ENCODE measurements around the gene RNF10.
"Not testable (repeated sequence)": the region's sequence is repeated elsewhere in the genome, so short reads cannot be mapped to it uniquely, and the experiment has no call there.

The RNF10 gene

GRCh38 chr12:120581998-120582397 lies 47.8 kb downstream of the RNF10 start:
- no peak for DNase-seq

DNA sequence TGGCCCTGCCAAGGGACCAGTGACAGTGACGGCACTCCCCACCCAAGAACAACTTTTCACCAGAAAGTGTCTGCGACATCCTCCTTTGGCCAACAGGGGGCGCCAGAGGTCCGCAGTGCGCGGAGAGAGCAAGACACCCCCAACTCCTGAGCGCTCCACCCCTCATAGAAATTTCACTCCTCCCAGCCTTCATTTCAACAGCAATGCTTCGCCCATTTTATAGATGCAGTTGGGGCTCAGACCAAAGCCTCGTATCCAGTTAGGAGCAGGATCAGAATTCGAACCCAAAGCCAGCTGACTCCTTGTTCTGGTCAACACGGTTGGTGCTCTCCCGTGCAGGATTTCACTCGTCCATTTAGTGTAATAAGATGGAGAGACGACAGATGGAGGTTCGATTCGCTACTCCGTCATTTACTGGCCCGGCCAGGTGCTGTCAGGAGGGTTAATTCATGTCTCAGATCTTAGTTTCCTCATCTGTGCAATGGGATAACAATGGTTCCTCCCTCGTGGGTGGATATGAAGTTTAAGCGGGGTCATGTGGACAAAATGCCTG lies 49.4 kb downstream of the RNF10 start:
- peak; percentile 79 for DNase-seq

DNA sequence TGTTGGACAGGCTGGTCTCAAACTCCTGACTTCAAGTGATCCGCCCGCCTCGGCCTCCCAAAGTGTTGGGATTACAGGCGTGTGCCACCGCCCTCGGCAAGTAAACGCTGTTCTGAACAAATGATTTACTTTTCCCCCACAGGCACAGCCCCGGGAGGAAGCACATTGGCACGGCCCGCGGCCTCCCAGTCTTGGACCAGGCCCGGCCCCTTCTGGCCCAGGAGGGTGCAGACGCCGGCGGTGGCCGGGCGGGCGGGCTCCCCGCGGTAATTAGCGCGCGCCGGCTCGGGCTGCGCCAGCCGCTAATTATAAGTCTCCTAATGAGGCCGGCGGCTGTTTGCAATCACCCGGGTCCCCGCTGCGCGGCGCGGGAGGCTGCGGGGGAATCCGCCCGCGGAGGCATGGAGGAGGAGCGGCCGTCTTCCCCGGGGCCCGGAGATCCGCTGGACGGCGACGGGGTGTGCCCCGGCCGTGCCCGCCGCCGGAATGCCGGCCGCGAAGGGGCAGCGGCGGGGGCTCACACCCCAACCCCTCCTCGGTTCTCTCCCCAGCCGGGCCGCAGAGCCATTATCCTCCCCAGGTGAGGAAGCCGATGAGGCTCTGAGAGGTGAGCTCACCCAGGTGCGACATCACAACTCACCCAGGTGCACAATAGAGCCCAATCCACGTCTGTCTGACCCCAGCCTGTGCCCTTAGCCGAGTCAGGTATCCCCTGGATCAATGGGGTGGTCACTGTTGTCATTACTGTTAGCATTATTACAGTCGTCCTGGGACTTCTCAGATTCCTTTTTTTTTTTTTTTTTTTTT lies 50.4 kb downstream of the RNF10 start:
- DNase-seq, result peak; percentile 36

DNA sequence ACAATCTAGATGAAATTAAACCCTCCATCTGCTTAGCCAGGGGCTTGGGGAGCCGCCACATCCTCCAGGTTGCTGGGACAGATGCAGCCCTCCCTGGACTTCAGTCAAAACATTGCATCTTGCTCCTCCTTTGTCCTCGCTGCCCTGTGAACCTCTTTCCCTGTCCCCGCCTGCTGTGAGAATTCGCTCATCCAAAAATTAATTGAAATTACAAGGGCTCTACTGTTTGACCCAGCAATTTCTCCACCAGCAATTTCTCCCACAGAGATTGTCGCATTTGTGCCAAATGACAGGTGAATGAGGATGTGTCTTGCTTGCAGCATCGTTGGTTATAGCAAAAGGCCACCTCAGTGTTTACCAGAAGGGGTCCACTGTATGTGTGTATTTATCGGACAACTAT lies 52.0 kb downstream of the RNF10 start:
- no peak for DNase-seq

DNA sequence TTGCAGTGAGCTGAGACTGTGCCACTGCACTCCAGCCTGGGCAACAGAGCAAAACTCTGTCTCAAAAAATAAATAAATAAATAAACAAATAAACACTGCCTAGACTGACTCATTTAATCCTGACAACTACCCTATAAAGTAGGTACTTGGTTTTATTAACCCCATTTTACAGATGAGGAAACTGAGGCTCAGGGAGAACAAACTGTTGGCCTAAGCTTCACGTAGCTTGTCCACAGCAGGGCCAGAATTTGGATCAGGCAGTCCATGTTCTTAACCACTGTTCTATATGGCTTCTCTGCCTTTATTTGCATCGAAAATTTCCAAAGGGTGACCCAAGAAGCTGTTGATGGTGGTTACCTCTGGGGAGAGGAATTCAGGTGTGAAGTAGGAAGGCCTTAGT lies 52.7 kb downstream of the RNF10 start:
- DNase-seq, result no peak

DNA sequence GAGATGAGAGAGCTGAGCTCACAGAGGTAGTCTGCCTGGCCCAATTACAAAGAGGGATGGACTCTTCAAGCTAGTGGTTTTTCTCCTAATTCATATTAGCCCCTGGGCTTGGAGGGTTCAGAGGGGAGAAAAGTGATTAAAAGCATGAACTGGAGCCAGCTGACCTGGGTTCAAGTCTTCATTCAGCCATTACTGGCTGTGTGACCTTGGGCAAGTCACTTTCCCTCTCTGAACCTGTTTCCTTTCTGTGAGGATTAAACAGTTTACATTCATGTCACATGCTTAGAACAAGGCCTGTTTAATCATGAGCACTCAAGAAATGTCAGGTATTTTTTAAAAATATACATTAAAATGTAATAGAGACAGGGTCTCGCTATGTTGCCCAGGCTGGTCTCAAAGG lies 54.2 kb downstream of the RNF10 start:
- no peak for DNase-seq

DNA sequence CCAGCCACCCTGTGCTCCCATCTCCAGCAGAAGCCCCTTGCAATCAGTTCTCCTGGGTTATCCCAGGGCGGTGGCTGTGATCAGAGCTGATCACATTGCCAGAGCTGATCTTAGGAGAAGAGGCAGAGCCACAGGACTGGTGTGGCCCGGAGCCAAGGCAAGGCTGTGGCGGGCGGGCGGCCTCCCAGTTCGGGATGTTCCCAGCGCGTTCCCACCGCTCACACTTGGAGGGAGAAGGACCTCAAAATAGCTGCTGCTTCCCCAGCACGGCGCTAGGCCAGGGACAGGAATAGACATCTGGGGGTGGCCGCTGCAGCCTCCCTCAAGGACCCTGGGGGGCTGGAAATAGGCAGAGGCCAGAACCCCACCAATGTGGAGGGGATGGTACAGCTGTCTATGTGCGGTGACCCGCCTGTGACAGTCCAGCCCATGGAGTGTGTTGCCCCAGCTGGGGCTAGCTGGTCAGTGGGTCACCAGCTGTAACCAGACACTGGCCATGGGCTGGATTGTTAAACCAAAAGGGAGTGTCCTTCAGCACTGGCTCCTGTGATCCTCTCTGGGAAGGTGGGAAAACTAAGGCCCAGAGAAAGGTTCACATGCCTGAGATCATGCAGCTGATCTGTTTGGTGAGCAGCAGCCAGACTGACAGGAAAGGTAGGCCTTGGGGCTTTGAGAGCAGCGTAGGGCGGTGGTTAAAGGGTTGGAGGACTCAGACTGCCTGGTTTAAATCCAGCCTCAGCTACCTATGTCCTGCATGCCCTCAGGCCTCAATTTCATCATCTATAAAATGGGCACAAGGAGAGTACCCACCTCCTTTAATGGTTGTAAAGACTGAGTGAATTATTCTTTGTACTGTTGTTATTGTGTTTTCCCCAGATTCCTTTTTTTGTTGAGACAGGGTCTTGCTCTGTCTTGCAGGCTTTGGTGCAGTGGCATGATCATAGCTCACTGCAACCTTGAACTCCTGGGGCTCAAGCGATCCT lies 55.1 kb downstream of the RNF10 start:
- DNase-seq, result no peak

DNA sequence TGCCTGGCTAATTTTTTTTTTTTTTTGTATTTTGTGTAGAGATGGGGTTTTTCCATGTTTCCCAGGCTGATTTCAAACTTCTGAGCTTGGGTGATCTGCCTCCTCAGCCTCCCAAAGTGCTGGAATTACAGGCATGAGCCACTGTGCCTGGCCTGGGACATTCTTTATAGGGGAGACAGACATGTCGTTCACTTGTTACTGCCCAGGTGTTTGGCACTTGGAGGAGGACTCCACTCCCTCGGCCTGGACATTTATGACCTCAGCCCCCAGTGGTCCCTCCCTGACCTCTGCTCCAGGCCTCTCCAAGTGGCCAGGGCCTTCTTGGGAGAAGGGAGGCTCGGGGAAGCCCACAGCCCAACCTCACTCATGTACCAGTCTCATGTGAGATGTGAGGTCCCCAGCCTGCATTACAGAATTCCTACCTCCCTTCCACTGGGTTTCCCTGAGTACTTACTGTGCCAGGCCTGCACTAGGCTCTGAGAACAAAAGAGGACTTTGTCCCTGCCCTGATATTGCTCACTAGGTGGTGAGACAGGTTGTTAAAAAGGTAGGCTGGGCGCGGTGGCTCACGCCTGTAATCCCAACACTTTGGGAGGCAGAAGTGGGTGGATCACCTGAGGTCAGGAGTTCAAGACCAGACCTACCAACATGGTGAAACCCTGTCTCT lies 56.7 kb downstream of the RNF10 start:
- DNase-seq, result no peak

DNA sequence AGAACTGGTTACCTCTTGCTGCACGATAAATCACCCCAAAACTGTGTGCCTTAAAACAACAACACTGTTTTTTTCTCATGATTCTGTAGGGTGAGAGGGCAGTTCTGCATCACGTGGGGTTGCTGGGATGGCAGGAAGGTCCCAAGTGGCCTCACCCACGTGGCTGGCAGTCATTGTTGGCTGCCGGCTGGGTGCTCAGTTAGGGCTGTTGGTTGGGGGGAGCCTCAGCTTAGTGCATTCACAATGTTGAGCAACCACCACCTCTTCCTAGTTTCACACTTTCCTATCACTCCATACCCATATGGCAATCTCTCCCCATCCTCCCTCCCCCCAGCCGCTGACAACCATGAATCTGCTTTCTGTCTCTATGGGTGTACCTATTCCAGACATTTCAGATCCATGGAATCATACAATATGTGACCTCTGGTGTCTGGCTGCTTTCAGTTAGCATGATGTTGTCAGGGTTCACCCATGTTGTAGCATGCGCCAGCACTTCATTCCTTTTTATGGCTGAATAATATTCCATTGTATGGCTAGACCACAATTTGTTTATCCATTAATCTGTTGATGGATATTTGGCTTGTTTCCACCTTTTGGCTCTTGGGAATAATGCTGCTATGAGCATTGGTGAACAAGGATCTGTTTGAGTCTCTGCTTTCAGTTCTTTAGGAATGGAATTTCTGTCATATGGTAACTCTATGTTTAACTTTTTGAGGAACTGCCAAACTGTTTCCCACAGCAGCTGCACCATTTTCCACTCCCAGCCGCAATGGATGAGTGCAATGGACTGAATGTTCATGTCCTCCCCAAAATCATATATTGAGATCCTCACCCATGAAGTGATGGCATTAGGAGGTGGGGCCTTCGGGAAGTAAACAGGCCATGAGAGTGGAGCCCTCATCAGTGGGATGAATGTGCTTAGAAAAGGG lies 58.2 kb downstream of the RNF10 start:
- DNase-seq, result no peak

DNA sequence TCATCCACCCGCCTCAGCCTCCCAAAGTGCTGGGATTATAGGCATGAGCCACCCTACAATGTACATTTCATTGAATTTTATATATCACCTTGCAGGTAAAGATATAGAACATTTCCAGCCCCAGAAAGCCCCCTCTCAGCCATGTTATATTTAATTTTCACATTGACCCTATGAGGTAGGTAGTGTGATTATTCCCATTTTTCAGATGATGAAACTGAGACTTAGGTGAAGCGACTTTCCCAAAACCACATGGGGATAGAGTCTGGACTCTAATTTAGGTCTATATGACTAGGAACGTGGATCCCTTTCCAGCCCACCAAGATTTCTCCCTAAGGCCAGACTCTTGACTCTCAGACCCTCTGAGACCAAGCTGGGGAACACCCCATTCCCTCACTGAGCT lies 62.7 kb downstream of the RNF10 start:
- no peak for DNase-seq

- DNase-seq, result no peak
Measured at GRCh38 chr12:120597861-120598260, 63.7 kb downstream of the RNF10 start.

DNA sequence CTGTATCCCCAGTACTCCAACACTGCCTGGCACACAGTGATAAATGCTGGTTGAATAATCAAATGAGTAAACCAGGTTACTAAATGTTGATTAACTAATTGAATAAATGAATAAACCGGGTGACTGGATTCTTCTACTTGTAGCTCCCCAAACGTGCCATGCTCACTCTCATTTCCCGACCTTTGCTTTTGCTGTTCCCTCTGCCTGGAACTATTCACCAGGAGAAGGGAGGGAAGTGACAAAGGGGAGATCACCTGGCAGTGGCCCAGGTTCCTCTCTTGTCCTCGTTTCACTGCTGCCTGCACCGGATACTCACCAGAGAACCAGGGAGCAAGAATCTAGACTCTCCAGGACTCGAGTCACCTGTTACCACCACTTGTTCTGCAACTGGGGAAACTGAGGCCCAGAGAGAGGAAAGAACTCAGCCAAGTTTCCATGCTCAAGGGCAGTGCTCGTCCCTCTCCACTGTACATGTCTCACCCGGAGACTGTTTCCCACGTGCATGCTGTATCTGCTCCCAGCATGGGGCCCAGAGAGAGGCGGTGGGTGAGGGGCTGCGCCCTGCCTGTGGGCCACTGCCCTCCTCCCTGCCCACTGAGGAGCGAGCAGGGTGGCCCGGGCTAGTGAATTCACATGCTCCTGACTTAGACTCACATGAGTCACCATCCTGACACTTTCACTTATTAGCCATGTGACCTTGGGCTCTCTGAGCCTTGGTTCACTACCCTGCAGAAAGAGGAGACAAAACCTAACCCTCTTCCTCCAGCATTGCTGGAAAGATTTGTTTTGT lies 64.7 kb downstream of the RNF10 start:
- DNase-seq, result no peak

DNA sequence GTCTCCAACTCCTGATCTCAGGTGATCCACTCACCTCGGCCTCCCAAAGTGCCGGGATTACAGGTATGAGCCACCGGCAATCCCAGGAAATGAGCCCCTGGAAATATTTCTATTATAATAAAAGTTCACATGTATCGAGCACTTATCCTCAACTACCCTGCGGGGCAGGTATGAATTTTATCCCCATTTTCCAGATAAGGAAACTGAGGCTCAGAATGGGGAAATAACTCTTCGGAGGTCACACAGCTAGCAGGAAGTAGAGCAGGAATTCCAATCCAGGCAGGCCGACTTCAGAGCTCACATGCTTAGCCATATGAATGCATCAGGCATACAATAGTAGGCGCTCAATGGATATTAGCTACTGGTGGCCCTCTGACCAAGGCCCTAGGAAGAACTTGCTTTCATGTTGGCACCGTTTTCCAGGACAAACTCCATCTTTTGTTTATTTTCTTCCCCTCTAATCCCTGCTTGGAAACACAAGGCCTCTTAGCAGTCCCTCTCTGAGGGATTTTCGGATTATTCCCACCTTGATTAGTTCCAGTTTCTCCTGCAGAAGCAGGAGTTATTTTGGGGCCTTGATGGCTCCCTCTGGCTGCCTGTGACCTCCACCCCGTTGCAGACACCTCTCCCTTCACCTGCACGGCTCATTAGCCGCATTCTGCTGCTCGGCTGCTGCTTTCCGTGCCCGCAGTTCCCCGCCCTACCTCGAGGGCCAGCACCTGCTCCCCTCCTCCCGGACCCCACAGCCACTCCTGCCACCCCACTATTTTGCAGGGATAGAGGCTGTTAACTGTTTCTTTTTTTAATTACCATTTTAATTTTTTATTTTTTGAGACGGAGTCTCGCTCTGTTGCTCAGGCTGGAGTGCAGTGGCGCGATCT lies 65.8 kb downstream of the RNF10 start:
- DNase-seq, result no peak

GRCh38 chr12:120602416-120602815 lies 68.3 kb downstream of the RNF10 start:
- not testable (repeated sequence) for DNase-seq

DNA sequence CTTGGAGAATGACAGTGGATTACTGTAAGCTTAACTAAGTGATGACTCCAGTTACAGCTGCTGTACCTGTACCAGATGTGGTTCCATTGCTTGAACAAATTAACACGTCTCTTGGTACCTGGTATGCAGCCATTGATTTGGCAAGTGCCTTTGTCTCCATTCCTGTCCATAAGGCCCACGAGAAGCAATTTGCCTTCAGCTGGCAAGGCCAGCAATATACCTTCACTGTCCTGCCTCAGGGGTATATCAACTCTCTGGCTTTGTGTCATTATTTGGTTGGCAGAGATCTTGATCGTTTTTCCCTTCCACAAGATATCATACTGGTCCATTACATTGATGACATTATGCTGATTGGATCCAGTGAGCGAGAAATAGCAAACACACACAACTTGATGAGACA lies 76.4 kb downstream of the RNF10 start:
- no peak for DNase-seq

GRCh38 chr12:120611534-120611933 lies 77.4 kb downstream of the RNF10 start:
- not testable (repeated sequence) for DNase-seq

GRCh38 chr12:120614848-120615247 lies 80.7 kb downstream of the RNF10 start:
- DNase-seq, result no peak

GRCh38 chr12:120617193-120617592 lies 83.0 kb downstream of the RNF10 start:
- DNase-seq, result not testable (repeated sequence)

DNA sequence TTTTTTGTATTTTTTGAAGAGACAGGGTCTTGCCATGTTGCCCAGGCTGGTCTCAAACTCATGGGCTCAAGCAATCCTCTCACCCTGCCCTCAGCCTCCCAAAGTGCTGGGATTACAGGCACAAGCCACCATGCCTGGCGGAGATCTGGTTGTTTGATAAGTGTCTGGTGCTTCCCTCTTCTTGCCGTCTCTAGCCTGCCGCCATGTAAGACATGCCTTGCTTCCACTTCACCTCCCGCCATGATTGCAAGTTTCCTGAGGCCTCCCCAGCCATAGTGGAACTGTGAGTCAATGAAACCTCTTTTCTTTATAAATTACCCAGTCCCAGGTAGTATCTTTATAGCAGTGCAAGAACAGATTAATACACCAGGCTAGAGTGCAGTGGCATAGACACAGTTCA lies 83.6 kb downstream of the RNF10 start:
- DNase-seq, result not testable (repeated sequence)
